ENCODE results near the gene RASSF8. TPM values are rescaled to one million over a fixed set of nuclear protein-coding genes. Genes with fewer than 3 reads are reported as not detected.
A peak's percentile ranks its signal among the peaks of the same experiment; 100 is the strongest.

RASSF8 gene
- total and polyA plus RNA-seq, 9 of the 15 experiments (the other 6 are each of a cell fraction or from before 2014, with no cell fraction given) = 0.01 to 0.36 (median 0.12) TPM; not detected in 1

GRCh38 chr12:26113853-26114719 is 155.6 kb downstream of the RASSF8 start (continued):
- TF ChIP-seq HES1 (IDR thresholded peaks at IDR 0.05; ENCODE audit: low read depth) (no peak), GATAD2A (IDR thresholded peaks at IDR 0.05) (no peak), MAFG (tag; conservative IDR thresholded peaks at IDR 0.05) (peak; percentile 72), MAFF (IDR thresholded peaks at IDR 0.05; ENCODE audit: low read length) (peak; percentile 3; the same call in 1 of the 2 replicates), NFIC (IDR thresholded peaks at IDR 0.05) (no peak), LARP7 (IDR thresholded peaks at IDR 0.05) (no peak), HNRNPLL (IDR thresholded peaks at IDR 0.05; ENCODE audit: low read depth, low read length, poor library complexity, severe bottlenecking) (no peak), ZNF511 (CRISPR knock-in tag; IDR thresholded peaks at IDR 0.05) (peak; percentile 48; the same call in 1 of the 2 replicates), ZNF431 (CRISPR knock-in tag; IDR thresholded peaks at IDR 0.05) (peak; percentile 57; the same call in 1 of the 2 replicates), ZBTB5 (IDR thresholded peaks at IDR 0.05) (no peak), TEAD2 (tag; IDR thresholded peaks at IDR 0.05) (no peak), ZNF76 (CRISPR knock-in tag; IDR thresholded peaks at IDR 0.05; ENCODE audit: borderline replicate concordance) (no peak), ZC3H11A (IDR thresholded peaks at IDR 0.05; ENCODE audit: low read depth, low read length) (no peak), BCLAF1 (IDR thresholded peaks at IDR 0.05; ENCODE audit: borderline replicate concordance in 1 of 2, control insufficient read depth in 1 of 2, low read depth in 2 of 2, low read length in 1 of 2) (no peak), ARHGAP35 (IDR thresholded peaks at IDR 0.05; ENCODE audit: partially characterized antibody) (no peak), MXI1 (IDR thresholded peaks at IDR 0.05; ENCODE audit: low read depth, low read length) (peak; percentile 26; the same call in 1 of the 2 replicates), SRF (CRISPR knock-in tag; IDR thresholded peaks at IDR 0.05) (peak in 1 of 2 experiments; percentile 46; a peak in 1 of 4 replicates), ZSCAN29 (IDR thresholded peaks at IDR 0.05) (no peak), BRD9 (IDR thresholded peaks at IDR 0.05; ENCODE audit: low read depth, partially characterized antibody) (no peak)
